Gastroesophageal sphincter (tissue), 3 donors: Measurements from ENCODE around the gene NFE2.

ENCODE experiments used
- CTCF ChIP-seq, 4 experiments: fragments of 200-600 bp in 2 of 4; fragments of 450-650 bp in 2 of 4; sonication (generic) in 1 of 4; IDR thresholded peaks; one replicate each; pipeline ENCODE4 v1.5.1; 2017 to 2019; ENCODE audit warnings: antibody characterized with exemption in 4 of 4, mild to moderate bottlenecking in 2 of 4, moderate library complexity in 2 of 4
- EP300 ChIP-seq: sonication (generic); formaldehyde crosslinking; IDR thresholded peaks from one replicate; pipeline ENCODE4 v1.6.1; 2017; ENCODE audit warnings: antibody characterized with exemption, mild to moderate bottlenecking
- POLR2AphosphoS5 ChIP-seq: sonication (generic); formaldehyde crosslinking; IDR thresholded peaks from one replicate; pipeline ENCODE4 v1.6.1; 2017; ENCODE audit warnings: antibody characterized with exemption

GRCh38 chr12:54258201-54258681 is 42.6 kb downstream of the NFE2 start:
- no peak for TF ChIP-seq CTCF (IDR thresholded peaks at IDR 0.05)
- TF ChIP-seq POLR2AphosphoS5 = no peak
- no peak for TF ChIP-seq EP300
